Heart left ventricle (tissue), 16 donors: ENCODE results near the gene EFCC1. TPM values are rescaled to one million over a fixed set of nuclear protein-coding genes. Genes with fewer than 3 reads are reported as not detected.
A peak's percentile ranks its signal among the peaks of the same experiment; 100 is the strongest.

Experiments used
- ATAC-seq, 4 donors: fragments of 200-7000 bp; cut with Tn5 transposase; one replicate each; pipeline ENCODE4 v1.9.1; 2020 to 2022; ENCODE audit warnings: moderate library complexity in 4 of 4, mild to moderate bottlenecking in 3 of 4, moderate number of reproducible peaks in 1 of 4
- DNase-seq, 5 donors: peaks; one replicate each; pipeline ENCODE4 v3.0.0-alpha.2; 2020
- H3K27ac ChIP-seq, 12 donors: fragments of 200-600 bp; sonication (generic) in 4 of 12; one replicate each; pipeline versions ENCODE4 v1.5.0 to v1.8.0; 2016 to 2022; ENCODE audit warnings: mild to moderate bottlenecking in 2 of 12
- H3K27me3 ChIP-seq, 9 donors: fragments of 200-600 bp; sonication (generic) in 2 of 9; one replicate each; pipeline versions ENCODE4 v1.5.1 to v1.8.0; 2016 to 2022; ENCODE audit warnings: mild to moderate bottlenecking in 3 of 9
- H3K36me3 ChIP-seq, 9 donors: fragments of 200-600 bp; sonication (generic) in 2 of 9; one replicate each; pipeline versions ENCODE4 v1.5.0 to v1.8.0; 2018 to 2022; ENCODE audit warnings: mild to moderate bottlenecking in 2 of 9
- H3K4me1 ChIP-seq, 12 donors: fragments of 200-600 bp; sonication (generic) in 4 of 12; one replicate each; pipeline versions ENCODE4 v1.5.0 to v1.8.0; 2016 to 2022; ENCODE audit warnings: mild to moderate bottlenecking in 3 of 12
- H3K4me3 ChIP-seq, 12 donors: fragments of 200-600 bp; sonication (generic) in 4 of 12; one replicate each; pipeline versions ENCODE4 v1.5.0 to v1.8.0; 2017 to 2022; ENCODE audit warnings: mild to moderate bottlenecking in 9 of 12, moderate library complexity in 4 of 12
- H3K9me3 ChIP-seq, 12 donors: fragments of 200-600 bp; sonication (generic) in 4 of 12; one replicate each; pipeline versions ENCODE4 v1.5.0 to v1.8.0; 2016 to 2022; ENCODE audit warnings: mild to moderate bottlenecking in 1 of 12
- POLR2A ChIP-seq, 2 donors: fragments of 450-650 bp; IDR thresholded peaks; one replicate each; pipeline ENCODE4 v1.6.1; 2017; ENCODE audit warnings: antibody characterized with exemption in 2 of 2, mild to moderate bottlenecking in 2 of 2, moderate library complexity in 2 of 2
- WGBS, 4 donors: extraction: QIAGEN DNeasy Blood & Tissue Kit in 2 of 4; methylation state at CpG; one replicate each; pipeline versions ENCODE4 v1.1.5 to v1.1.7; 2013 to 2018; 5-methylcytosine and 5-hydroxymethylcytosine counted together
- intact Hi-C, 10 donors: fragments of 100-400 bp; cut with DNase I; formaldehyde crosslinking; loops; one replicate each; pipeline versions ENCODE4 v1.11.1 to v1.14.2; 2022
- polyA plus RNA-seq, 2 donors: library from polyadenylated mRNA; stranded (reverse); fragments of 200-250 nt; gene quantifications; one replicate each; pipeline ENCODE4 v1.2.3, GENCODE V29; 2013
- total RNA-seq, 9 donors: library from RNA; depleted of rRNA in 2 of 9; stranded (reverse); fragments of >200 nt in 2 of 9; fragmentation: NEBNext Ultra II Directional in 3 of 9; extraction: Animal tissue kit (Norgen Biotek cat#: 25700) in 3 of 9; gene quantifications; one replicate each; pipeline versions ENCODE4 v1.1.0 to v1.2.4, GENCODE V29; 2016 to 2023
- TF ChIP-seq, protein P1 (sequence below), 12 donors: fragments of 200-600 bp; sonication (generic) in 4 of 12; IDR thresholded peaks; one replicate each; pipeline versions ENCODE4 v1.5.0 to v1.8.0; 2018 to 2022; ENCODE audit warnings: antibody characterized with exemption in 12 of 12, mild to moderate bottlenecking in 5 of 12
- donor health status: ischemic (EF 13 %, LVEDD 7.1; RV severe dilation, severe dysfunction).
- donor health status: healthy with polysubstance abuse.
- donor health status: DM: no; HTN: yes; CAD: no.
- donor health status: DM: no; HTN: no; CAD: no.
- donor health status: ischemic (EF 25% LVEDD 6.9; RV normal size, moderate dysfunction).
- donor health status: ischemic (EF 25% LVEDD 5.7; RV mildly dilated, moderate dysfunction).
- donor health status: healthy.
- donor health status: DM: yes; HTN: yes; CAD: no.
- donor health status: ischemic (EF 35%, LVEDD 5.7; RV mildly dilated, moderate dysfunction).
- donor health status: nonischemic (EF 11% LVEDD 7.7; RV severe dilation, severe dysfunction).
- donor health status: DM: yes; HTN: yes; CAD: no.
- donor health status: PGD.
- donor health status: ischemic (EF 29% LVEDD 5.4; RV normal size, mild dysfunction).
- donor health status: nonischemic (EF 23%, LVEDD 6.1; RV moderate dilation, normal function).

Gene EFCC1
- total and polyA plus RNA-seq, 11 donors = 0.60 to 2.5 (median 1.5) TPM

DNA sequence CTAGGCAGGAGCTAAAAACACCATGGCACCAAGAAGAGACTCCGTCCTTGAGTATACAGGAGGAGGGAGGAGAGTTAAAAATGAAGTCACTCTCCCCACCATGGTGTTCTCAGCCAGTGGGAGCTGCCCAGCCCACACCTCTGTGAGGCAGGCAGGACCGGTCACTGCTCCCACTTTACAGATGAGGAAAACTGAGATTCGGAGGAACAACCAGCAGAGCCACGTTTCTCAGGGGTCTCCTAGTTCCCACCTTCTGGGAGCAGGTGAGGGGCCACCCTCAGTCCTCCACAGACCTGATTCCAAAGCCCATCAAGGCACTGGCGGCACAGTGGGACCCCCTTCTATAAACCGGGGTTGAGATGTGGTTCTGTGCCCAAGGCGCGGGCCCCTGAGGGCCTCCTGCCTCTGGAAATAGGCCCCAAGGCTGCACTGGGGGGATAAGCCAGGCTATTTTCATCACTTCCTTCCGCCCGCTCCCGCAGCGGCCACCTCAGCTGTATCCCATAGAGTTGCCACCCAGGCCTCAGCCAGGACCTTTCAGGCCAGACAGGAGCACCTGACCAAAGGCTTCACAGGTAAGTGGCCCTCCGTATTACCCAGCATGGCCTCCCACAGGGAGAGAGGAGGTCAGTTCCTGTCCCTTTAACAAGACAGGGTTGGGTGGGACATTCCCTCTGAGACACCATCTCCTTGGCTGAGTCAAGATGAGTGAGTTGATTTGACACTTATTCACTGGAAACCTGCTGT, 59.3 kb downstream of the EFCC1 start, which contains the start of gene GP9:
Gene GP9 (plus strand): TSS at position 504 of the 747 bp plus-strand sequence. CDS start 961 bp downstream, outside the sequence.
- Histone ChIP-seq H3K4me1 (peaks cover 0 to 15% (median 1%) of the 10 kb centered on the region in 12 donors), H3K4me3 (no peak within 1 kb of the TSS), H3K9me3 (no peaks in the 10 kb centered on the region), H3K27me3 (no peaks in the 10 kb centered on the region), H3K36me3 (no peaks in the 10 kb centered on the region), H3K27ac (peak within 1 kb of the TSS in 2 of 12 donors; percentile 39 to 50)
- TF ChIP-seq POLR2A (IDR thresholded peaks at IDR 0.05) = no peak
- TF ChIP-seq, protein P1, sequence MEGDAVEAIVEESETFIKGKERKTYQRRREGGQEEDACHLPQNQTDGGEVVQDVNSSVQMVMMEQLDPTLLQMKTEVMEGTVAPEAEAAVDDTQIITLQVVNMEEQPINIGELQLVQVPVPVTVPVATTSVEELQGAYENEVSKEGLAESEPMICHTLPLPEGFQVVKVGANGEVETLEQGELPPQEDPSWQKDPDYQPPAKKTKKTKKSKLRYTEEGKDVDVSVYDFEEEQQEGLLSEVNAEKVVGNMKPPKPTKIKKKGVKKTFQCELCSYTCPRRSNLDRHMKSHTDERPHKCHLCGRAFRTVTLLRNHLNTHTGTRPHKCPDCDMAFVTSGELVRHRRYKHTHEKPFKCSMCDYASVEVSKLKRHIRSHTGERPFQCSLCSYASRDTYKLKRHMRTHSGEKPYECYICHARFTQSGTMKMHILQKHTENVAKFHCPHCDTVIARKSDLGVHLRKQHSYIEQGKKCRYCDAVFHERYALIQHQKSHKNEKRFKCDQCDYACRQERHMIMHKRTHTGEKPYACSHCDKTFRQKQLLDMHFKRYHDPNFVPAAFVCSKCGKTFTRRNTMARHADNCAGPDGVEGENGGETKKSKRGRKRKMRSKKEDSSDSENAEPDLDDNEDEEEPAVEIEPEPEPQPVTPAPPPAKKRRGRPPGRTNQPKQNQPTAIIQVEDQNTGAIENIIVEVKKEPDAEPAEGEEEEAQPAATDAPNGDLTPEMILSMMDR (IDR thresholded peaks at IDR 0.05) = no peak
- ATAC-seq (peak in 1 of 4 donors; percentile 11), DNase-seq (no peak)
- WGBS, 4 donors = 72 to 82% (median 79%) methylated on average over 13 of the region's 13 CpGs
- intact Hi-C loops = no loop called here

DNA sequence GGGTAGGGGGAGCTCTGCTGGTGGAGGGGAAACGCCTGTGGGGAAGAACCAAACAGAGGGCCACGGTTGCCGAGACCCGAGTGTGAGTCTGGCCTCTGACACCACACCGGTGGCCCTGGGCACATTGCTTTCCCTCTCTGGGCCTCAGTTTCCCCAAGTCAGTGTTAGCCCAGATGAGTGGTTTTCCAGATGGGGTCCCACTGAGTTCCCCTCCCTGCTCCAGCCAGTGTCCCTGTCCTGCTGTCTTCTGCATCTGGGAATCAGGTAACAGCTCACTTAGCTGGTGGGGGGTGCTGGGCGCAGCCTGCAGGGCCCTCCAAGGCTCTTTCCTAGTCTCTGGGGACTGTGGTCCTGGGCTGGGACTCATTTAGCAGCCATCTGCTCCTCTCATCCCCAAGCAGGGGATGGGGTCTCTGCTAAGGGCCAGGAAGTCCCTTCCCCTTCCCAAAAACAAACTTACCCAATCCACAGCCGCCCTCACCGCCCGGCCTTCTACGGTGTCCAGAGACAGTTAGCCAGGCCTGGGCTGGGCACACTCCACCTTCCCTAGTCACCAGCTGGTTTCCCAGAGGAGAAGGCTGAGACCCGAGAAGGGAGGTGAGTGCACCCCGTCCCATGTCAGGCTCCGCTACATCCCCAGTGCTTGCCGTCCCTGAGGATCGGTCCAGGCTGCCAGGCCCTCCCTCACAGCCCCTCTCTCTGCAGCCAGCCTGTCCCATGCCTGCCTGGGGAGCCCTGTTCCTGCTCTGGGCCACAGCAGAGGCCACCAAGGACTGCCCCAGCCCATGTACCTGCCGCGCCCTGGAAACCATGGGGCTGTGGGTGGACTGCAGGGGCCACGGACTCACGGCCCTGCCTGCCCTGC, 60.2 kb downstream of the EFCC1 start:
- no peak for DNase-seq
- intact Hi-C loops = no loop called here
- H3K36me3 ChIP-seq = no peaks in the 10 kb centered on the region
- no peak for ATAC-seq
- H3K27ac ChIP-seq = no peak overlapping the region
- no peaks in the 10 kb centered on the region for H3K27me3 ChIP-seq
- TF ChIP-seq, protein P1 (IDR thresholded peaks at IDR 0.05) = no peak
- no peak for TF ChIP-seq POLR2A (IDR thresholded peaks at IDR 0.05)
- peaks cover 0 to 15% (median 1%) of the 10 kb centered on the region in 12 donors for H3K4me1 ChIP-seq
- H3K4me3 ChIP-seq = no peak overlapping the region
- H3K9me3 ChIP-seq = no peaks in the 10 kb centered on the region
- WGBS, 4 donors = 91 to 95% (median 93%) methylated on average over 15 to 19 of the region's 19 CpGs

DNA sequence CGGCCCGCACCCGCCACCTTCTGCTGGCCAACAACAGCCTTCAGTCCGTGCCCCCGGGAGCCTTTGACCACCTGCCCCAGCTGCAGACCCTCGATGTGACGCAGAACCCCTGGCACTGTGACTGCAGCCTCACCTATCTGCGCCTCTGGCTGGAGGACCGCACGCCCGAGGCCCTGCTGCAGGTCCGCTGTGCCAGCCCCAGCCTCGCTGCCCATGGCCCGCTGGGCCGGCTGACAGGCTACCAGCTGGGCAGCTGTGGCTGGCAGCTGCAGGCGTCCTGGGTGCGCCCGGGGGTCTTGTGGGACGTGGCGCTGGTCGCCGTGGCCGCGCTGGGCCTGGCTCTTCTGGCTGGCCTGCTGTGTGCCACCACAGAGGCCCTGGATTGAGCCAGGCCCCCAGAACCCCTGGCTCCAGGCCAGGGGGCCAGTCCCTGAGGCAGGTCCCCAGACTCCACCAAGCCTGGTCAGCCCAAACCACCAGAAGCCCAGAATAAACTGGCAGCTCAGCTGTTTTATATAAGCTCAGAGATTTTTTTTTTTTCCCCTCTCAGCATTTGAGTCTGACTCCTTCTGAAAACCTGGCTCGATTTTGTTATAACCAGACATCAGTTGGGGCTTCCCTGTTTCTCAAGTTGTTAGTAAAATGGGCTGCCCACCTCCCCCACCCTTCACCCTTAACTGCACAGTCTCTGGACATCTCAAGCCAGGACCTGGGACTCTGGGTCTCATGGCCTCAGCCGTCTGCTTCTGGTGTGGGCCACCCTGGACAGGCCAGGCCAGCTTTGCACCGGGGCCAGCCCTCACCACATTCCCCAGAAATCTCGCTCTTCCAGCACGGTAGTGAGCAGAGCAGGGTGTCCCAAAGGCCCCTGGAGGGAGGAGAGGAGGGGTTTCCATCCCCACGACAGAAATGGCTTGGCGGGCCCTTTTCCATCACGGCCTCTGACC, 61.1 kb downstream of the EFCC1 start:
- Histone ChIP-seq H3K36me3 (no peaks in the 10 kb centered on the region), H3K27me3 (no peaks in the 10 kb centered on the region), H3K4me1 (peaks cover 0 to 15% (median 1%) of the 10 kb centered on the region in 12 donors), H3K4me3 (no peak overlapping the region), H3K27ac (no peak overlapping the region), H3K9me3 (no peaks in the 10 kb centered on the region)
- DNase-seq = no peak
- no peak for TF ChIP-seq POLR2A (IDR thresholded peaks at IDR 0.05)
- intact Hi-C loops = no loop called here
- no peak for ATAC-seq
- 88 to 93% (median 91%) methylated on average over 16 to 32 of the region's 32 CpGs for WGBS, 4 donors

DNA sequence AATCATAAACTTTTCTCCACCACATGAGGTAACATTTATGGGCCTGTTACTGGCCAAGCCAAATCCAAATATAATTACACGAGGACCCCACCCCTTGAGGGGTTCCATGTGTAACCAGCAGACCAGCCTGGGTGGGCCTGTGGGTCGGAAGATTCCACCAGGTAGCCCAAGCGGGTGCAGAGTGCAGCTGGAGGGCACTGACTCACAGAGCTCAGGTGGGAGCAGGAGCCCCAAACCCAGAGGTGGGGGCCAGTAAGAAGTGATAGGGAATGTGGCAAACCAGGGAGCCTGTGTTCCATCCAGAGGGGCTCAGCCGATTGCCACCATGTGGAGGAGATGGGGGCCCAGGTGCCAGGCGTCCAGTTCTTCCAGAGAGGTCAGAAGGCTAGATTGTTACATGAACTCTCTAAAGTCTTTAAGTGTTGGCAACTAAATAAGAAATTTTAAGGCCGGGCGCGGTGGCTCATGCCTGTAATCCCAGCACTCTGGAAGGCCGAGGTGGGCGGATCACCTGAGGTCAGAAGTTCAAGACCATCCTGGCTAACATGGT, 62.1 kb downstream of the EFCC1 start:
- Histone ChIP-seq H3K27ac (no peak overlapping the region), H3K27me3 (no peaks in the 10 kb centered on the region), H3K4me1 (peaks cover 0 to 17% (median 2%) of the 10 kb centered on the region in 12 donors), H3K9me3 (peaks cover 0 to 4% (median 0%) of the 10 kb centered on the region in 12 donors), H3K36me3 (no peaks in the 10 kb centered on the region), H3K4me3 (no peak overlapping the region)
- ATAC-seq (no peak), DNase-seq (no peak)
- 88 to 95% (median 94%) methylated on average over 10 of the region's 10 CpGs for WGBS, 4 donors
- intact Hi-C loops = no loop called here
- no peak for TF ChIP-seq POLR2A (IDR thresholded peaks at IDR 0.05)
- TF ChIP-seq, protein P1 (IDR thresholded peaks at IDR 0.05) = no peak
